T-cell (primary cell): ENCODE data around the gene SLC23A2. TPM values are rescaled to one million over a fixed set of nuclear protein-coding genes. Genes with fewer than 3 reads are reported as not detected.
A peak's percentile ranks its signal among the peaks of the same experiment; 100 is the strongest.
"Not testable (repeated sequence)": the region's sequence is repeated elsewhere in the genome, so short reads cannot be mapped to it uniquely, and the experiment has no call there.

Source experiments
- ATAC-seq, 4 experiments: fragments of 200-7000 bp in 3 of 4; fragments of 150-1000 bp in 1 of 4; cut with Tn5 transposase; replicated peaks in 1 of 4; 1 replicate in 3 of 4; 2 replicates in 1 of 4; pipeline ENCODE4 v1.10.0; 2021; ENCODE audit warnings: moderate library complexity in 3 of 4, mild to moderate bottlenecking in 2 of 4, moderate number of reproducible peaks in 1 of 4
- CTCF ChIA-PET, 2 donors: fragments of 300-600 bp; sonication (Branson Sonifier 250); formaldehyde crosslinking; loops; one replicate each; lab custom pipeline; 2022; ENCODE audit warnings: antibody characterized with exemption in 2 of 2; lab: Charles Lee
- POLR2A ChIA-PET, 2 donors: fragments of 300-600 bp; sonication (Branson Sonifier 250); formaldehyde crosslinking; loops; one replicate each; lab custom pipeline; 2022; ENCODE audit warnings: antibody characterized with exemption in 2 of 2; lab: Charles Lee
- DNase-seq, 35 experiments: peaks; one replicate each; pipeline versions ENCODE4 v3.0.0 to v3.0.0-alpha.2; 2013 to 2023
- H3K27ac ChIP-seq: one replicate; pipeline ENCODE4 v1.5.1; 2013; ENCODE audit warnings: low read length
- H3K27me3 ChIP-seq, 2 experiments: replicated peaks in 1 of 2; 1 replicate in 1 of 2; 2 replicates in 1 of 2; pipeline versions ENCODE4 v1.6.1 to v1.7.0; 2013; ENCODE audit warnings: low read length in 1 of 2, mixed read lengths in 1 of 2; ENCODE audit not compliant: control insufficient read depth in 2 of 2, insufficient read depth in 2 of 2; ENCODE audit errors: extremely low read depth in 1 of 2
- H3K36me3 ChIP-seq, 2 donors: 1 replicate in 1 of 2; 2 replicates in 1 of 2; pipeline versions ENCODE4 v1.6.1 to v1.7.0; 2013; ENCODE audit warnings: low read length in 1 of 2; ENCODE audit not compliant: control insufficient read depth in 2 of 2, insufficient read depth in 1 of 2; ENCODE audit errors: extremely low read depth in 1 of 2
- H3K4me1 ChIP-seq, 2 experiments: 1 replicate in 1 of 2; 2 replicates in 1 of 2; pipeline versions ENCODE4 v1.6.1 to v1.7.0; 2013; ENCODE audit warnings: low read length in 2 of 2, mixed read lengths in 1 of 2; ENCODE audit not compliant: insufficient read depth in 2 of 2, control insufficient read depth in 1 of 2; ENCODE audit errors: extremely low read depth in 1 of 2
- H3K4me3 ChIP-seq, 2 donors: 1 replicate in 1 of 2; 2 replicates in 1 of 2; pipeline versions ENCODE4 v1.5.1 to v1.7.0; 2013; ENCODE audit warnings: mild to moderate bottlenecking in 2 of 2, low read length in 1 of 2, moderate library complexity in 1 of 2; ENCODE audit not compliant: control insufficient read depth in 1 of 2; ENCODE audit errors: extremely low read depth in 1 of 2
- H3K9me3 ChIP-seq: 2 replicates; pipeline ENCODE4 v1.7.0; 2013
- H3K27ac Mint-ChIP-seq, 2 donors: one replicate each; pipeline ENCODE4 v1.8.0; 2020 to 2021; ENCODE audit warnings: mild to moderate bottlenecking in 2 of 2, mixed read lengths in 2 of 2
- H3K27me3 Mint-ChIP-seq, 2 donors: one replicate each; pipeline ENCODE4 v1.8.0; 2021 to 2022; ENCODE audit warnings: mixed read lengths in 2 of 2
- H3K36me3 Mint-ChIP-seq: one replicate; pipeline ENCODE4 v1.8.0; 2021; ENCODE audit warnings: mixed read lengths
- H3K4me1 Mint-ChIP-seq, 3 donors: one replicate each; pipeline ENCODE4 v1.8.0; 2020 to 2022; ENCODE audit warnings: mixed read lengths in 3 of 3, mild to moderate bottlenecking in 1 of 3
- H3K4me3 Mint-ChIP-seq, 3 donors: one replicate each; pipeline ENCODE4 v1.8.0; 2020 to 2022; ENCODE audit warnings: mild to moderate bottlenecking in 3 of 3, mixed read lengths in 3 of 3, moderate library complexity in 3 of 3
- H3K9me3 Mint-ChIP-seq, 3 donors: one replicate each; pipeline ENCODE4 v1.8.0; 2020 to 2022; ENCODE audit warnings: mixed read lengths in 3 of 3
- WGBS: methylation state at CpG from one replicate; pipeline ENCODE4 v1.1.5; 2013; ENCODE audit warnings: missing lambda C conversion rate; ENCODE audit not compliant: insufficient coverage; 5-methylcytosine and 5-hydroxymethylcytosine counted together
- total RNA-seq, 35 experiments: library from RNA in 6 of 35; stranded (reverse) in 6 of 35; fragments of 120-200 nt in 1 of 35; gene quantifications; one replicate each; pipeline versions ENCODE4 v1.2.1 to v1.2.4 and lab custom pipeline; 2013 to 2026

Gene SLC23A2
- total RNA-seq, 5 donors from 2014 or later (not counting 1 experiment from before 2014, with no cell fraction given) = 17.7 to 22.9 (median 20.9) TPM

DNA sequence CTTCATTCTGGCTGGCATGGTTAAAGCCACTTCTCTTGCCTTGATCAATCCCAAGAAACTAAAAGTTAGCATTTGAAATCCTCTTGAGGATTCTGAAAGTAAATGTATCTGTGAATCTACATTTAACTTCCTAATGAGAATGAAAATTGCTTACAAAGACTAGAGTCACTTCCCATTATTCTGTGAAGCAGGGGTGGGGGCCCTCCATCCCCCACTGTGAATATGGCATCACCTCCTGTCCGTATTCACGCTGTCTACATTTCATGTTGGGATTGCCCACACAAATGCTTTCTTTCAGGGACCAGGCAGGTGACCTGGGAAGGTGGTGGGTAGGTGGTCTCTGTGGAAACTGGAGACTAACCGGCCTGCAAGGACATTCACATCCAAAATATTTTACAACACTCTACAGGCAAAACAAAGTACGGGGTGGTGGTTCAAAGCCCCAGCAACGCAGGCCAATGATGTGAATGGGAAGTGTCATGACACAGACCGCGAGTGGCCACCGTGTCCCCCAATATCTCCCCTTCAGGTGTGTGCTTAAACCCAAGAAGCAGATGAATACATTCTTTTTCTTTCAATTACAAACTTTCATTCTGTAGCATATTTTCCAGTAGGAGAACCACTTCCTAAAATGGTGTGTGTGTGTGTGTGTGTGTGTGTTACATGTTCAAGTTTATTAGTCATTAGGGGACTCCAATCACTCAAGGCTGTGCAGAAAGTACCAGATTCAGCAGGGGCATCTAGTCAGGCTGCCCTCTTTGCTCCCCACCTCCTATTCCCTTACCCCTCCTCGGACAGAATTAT lies 147.4 kb downstream of the SLC23A2 start:
- H3K4me3 ChIP-seq = no peak overlapping the region
- no peak overlapping the region for H3K27ac ChIP-seq
- POLR2A ChIA-PET = no interaction called here
- H3K27me3 Mint-ChIP-seq = no peaks in the 10 kb centered on the region
- no peak for DNase-seq
- peaks cover 48% of the 10 kb centered on the region for H3K36me3 Mint-ChIP-seq
- H3K9me3 Mint-ChIP-seq = no peaks in the 10 kb centered on the region
- H3K4me1 ChIP-seq = no peaks in the 10 kb centered on the region
- no peak overlapping the region for H3K4me3 Mint-ChIP-seq
- H3K9me3 ChIP-seq = no peaks in the 10 kb centered on the region
- no peak for ATAC-seq
- peaks cover 17 to 23% of the 10 kb centered on the region in 2 donors for H3K36me3 ChIP-seq
- H3K27ac Mint-ChIP-seq = peak overlapping the region in 1 of 2 donors; percentile 61
- H3K27me3 ChIP-seq = no peaks in the 10 kb centered on the region
- WGBS = no CpG with 5 or more reads among the region's 9 CpGs
- CTCF ChIA-PET = no interaction called here
- H3K4me1 Mint-ChIP-seq = no peaks in the 10 kb centered on the region

DNA sequence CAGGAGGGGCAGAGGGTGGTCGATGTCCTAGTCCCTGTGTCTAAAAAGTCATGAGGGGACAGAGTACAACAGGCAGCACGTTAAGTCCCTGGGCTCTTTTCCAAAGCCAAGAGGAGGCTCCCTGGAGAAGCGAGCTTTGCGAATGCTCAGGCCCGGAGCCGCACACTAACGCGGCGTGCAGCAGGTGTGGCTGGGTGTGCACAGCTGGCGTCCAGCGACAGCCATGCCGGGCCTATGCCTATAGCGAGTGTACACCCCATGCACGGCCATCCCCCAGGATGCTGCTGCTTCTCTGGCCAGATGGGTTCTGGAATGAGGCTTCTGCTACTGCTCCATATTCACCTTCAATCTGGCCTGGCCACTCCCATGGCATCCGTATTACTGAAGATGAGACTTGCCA lies 148.3 kb downstream of the SLC23A2 start:
- no peak overlapping the region for H3K4me3 ChIP-seq
- WGBS = 97% methylated on average over 14 of the region's 15 CpGs
- no peak overlapping the region for H3K27ac ChIP-seq
- Mint-ChIP-seq H3K9me3 (no peaks in the 10 kb centered on the region), H3K27me3 (no peaks in the 10 kb centered on the region), H3K36me3 (peaks cover 39% of the 10 kb centered on the region), H3K27ac (no peak overlapping the region), H3K4me1 (no peaks in the 10 kb centered on the region), H3K4me3 (no peak overlapping the region)
- ATAC-seq = no peak
- H3K4me1 ChIP-seq = no peaks in the 10 kb centered on the region
- no peak for DNase-seq
- H3K27me3 ChIP-seq = no peaks in the 10 kb centered on the region
- H3K36me3 ChIP-seq = peaks cover 14 to 17% of the 10 kb centered on the region in 2 donors
- H3K9me3 ChIP-seq = no peaks in the 10 kb centered on the region
- ChIA-PET CTCF (no interaction called here), POLR2A (interaction anchor here in 1 of 2 donors (0.7 kb wide), 1 partner anchor 195 kb away, joined by 3 read pairs; no protein-coding TSS in a partner anchor)

DNA sequence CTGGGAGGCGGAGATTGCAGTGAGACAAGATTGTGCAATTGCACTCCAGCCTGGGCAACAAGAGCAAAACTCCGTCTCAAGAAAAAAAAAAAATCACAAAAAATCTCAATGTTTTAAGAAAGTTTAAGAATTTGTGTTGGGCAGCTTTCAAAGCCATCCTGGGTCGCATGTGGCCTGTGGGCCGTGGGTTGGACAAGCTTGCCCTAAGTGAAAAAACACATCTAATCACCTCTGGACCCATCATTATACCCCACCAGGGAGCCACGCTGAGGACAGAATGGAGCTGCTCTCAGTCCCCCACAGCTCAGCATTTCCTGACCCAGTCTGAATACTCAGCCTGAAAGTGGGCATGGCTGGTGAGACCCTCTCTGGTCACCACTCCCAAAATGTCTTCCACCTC lies 150.3 kb downstream of the SLC23A2 start:
- DNase-seq = no peak
- 86% methylated on average over 1 of the region's 5 CpGs for WGBS
- H3K27me3 Mint-ChIP-seq = peaks cover 0 to 4% of the 10 kb centered on the region in 2 donors
- no peak overlapping the region for H3K4me3 ChIP-seq
- no peaks in the 10 kb centered on the region for H3K4me1 ChIP-seq
- H3K27ac ChIP-seq = no peak overlapping the region
- H3K4me1 Mint-ChIP-seq = no peaks in the 10 kb centered on the region
- H3K36me3 Mint-ChIP-seq = peaks cover 20% of the 10 kb centered on the region
- H3K27ac Mint-ChIP-seq = no peak overlapping the region
- H3K9me3 ChIP-seq = no peaks in the 10 kb centered on the region
- no peak for ATAC-seq
- H3K36me3 ChIP-seq = peaks cover 9 to 13% of the 10 kb centered on the region in 2 donors
- no peak overlapping the region for H3K4me3 Mint-ChIP-seq
- no peaks in the 10 kb centered on the region for H3K9me3 Mint-ChIP-seq
- H3K27me3 ChIP-seq = no peaks in the 10 kb centered on the region
- ChIA-PET CTCF (interaction anchor here in 1 of 2 donors (0.6 kb wide), 1 partner anchor 55 kb away, joined by 3 read pairs; no protein-coding TSS in a partner anchor), POLR2A (no interaction called here)

DNA sequence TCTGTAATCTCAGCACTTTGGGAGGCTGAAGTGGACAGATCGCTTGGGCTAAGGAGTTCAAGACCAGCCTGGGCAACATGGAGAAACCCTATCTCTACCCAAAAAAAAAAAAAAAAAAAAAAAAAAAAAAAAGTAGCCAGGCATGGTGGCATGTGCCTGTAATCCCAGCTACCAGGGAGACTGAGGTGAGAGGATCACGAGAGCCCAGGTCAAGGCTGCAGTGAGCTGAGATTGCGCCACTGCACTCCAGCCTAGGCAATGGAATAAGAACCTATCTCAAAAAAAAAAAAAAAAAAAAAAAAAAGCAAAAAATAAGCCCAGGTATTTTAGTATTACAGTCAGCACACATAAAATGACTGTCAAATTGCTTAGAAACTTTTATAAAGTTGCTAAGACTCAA lies 152.5 kb downstream of the SLC23A2 start:
- not testable (repeated sequence) for H3K4me3 ChIP-seq, ATAC-seq, DNase-seq, H3K9me3 ChIP-seq, H3K27me3 ChIP-seq, H3K4me1 ChIP-seq, H3K9me3 Mint-ChIP-seq, H3K36me3 Mint-ChIP-seq, H3K27me3 Mint-ChIP-seq, H3K4me1 Mint-ChIP-seq, H3K27ac ChIP-seq, H3K27ac Mint-ChIP-seq, H3K36me3 ChIP-seq, H3K4me3 Mint-ChIP-seq
- WGBS = no CpG with 5 or more reads among the region's 3 CpGs
- ChIA-PET POLR2A (interaction anchor here in 1 of 2 donors (0.6 kb wide), 1 partner anchor 42 kb away, joined by 5 read pairs; no protein-coding TSS in a partner anchor), CTCF (interaction anchor here in 1 of 2 donors (0.6 kb wide), 1 partner anchor 11 kb away, joined by 4 read pairs; no protein-coding TSS in a partner anchor)

DNA sequence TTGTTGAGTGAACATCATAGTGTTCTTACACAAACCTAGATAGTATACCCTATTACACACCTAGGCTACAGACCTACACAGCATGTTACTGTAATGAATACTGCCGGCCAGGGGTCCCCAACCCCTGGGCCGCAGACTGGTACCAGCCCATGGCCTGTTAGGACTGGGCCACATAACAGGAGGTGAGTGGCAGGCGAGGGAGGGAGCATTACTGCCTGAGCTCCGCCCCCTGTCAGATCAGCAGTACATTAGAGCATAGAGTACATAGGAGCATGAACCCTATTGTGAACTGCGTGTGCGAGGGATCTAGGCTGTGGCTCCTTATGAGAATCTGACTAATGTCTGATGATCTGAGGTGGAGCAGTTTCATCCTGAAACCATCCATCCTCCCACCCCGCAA lies 153.3 kb downstream of the SLC23A2 start:
- no peaks in the 10 kb centered on the region for H3K36me3 Mint-ChIP-seq
- H3K4me1 ChIP-seq = peaks cover 0 to 2% of the 10 kb centered on the region in 2 experiments
- no peak for DNase-seq
- no peak overlapping the region for H3K27ac ChIP-seq
- peaks cover 5 to 9% (median 6%) of the 10 kb centered on the region in 3 donors for H3K4me1 Mint-ChIP-seq
- no peak for ATAC-seq
- H3K27ac Mint-ChIP-seq = no peak overlapping the region
- peaks cover 0 to 3% of the 10 kb centered on the region in 2 donors for H3K36me3 ChIP-seq
- no peaks in the 10 kb centered on the region for H3K9me3 Mint-ChIP-seq
- H3K27me3 ChIP-seq = no peaks in the 10 kb centered on the region
- POLR2A ChIA-PET = no interaction called here
- 88% methylated on average over 3 of the region's 7 CpGs for WGBS
- peaks cover 0 to 4% of the 10 kb centered on the region in 2 donors for H3K27me3 Mint-ChIP-seq
- no peak overlapping the region for H3K4me3 ChIP-seq
- no peak overlapping the region for H3K4me3 Mint-ChIP-seq
- H3K9me3 ChIP-seq = no peaks in the 10 kb centered on the region
- CTCF ChIA-PET = no interaction called here

DNA sequence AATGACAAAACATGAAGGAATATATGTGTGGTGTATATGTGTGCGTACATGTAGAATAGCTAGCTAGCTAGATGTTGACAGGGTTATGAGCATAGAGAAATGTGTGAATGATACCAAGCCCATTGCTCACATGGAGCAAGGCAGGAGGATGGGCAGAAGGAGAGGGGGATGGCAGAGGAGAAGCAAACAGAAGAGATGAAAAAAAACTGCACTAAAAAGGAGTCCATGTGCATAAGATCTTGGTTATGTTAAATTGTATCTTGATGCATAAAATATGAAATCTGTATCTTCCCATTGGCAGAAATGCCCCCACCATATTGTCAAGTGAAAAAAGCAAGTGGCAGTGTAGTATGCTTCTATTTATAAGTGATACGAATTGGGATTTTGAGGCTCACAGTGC lies 154.5 kb downstream of the SLC23A2 start:
- ATAC-seq (no peak), DNase-seq (no peak)
- peaks cover 0 to 2% of the 10 kb centered on the region in 2 experiments for H3K4me1 ChIP-seq
- H3K9me3 Mint-ChIP-seq = no peaks in the 10 kb centered on the region
- no peaks in the 10 kb centered on the region for H3K9me3 ChIP-seq
- H3K4me3 ChIP-seq = no peak overlapping the region
- H3K27ac Mint-ChIP-seq = no peak overlapping the region
- H3K27me3 Mint-ChIP-seq = peaks cover 0 to 4% of the 10 kb centered on the region in 2 donors
- H3K36me3 ChIP-seq = no peaks in the 10 kb centered on the region
- ChIA-PET POLR2A (no interaction called here), CTCF (no interaction called here)
- WGBS = 96% methylated on average over 2 of the region's 2 CpGs
- peaks cover 5 to 9% (median 6%) of the 10 kb centered on the region in 3 donors for H3K4me1 Mint-ChIP-seq
- H3K4me3 Mint-ChIP-seq = no peak overlapping the region
- no peaks in the 10 kb centered on the region for H3K27me3 ChIP-seq
- H3K36me3 Mint-ChIP-seq = no peaks in the 10 kb centered on the region
- no peak overlapping the region for H3K27ac ChIP-seq
